GM12801 (cell line): ENCODE measurements around the gene PLEKHH1.

Experiments used
- CTCF ChIP-seq: IDR thresholded peaks from one replicate; pipeline ENCODE4 v1.5.1; 2011; ENCODE audit warnings: control low read depth; ENCODE audit not compliant: insufficient read length; ENCODE audit errors: extremely low read depth

PLEKHH1 gene

GRCh38 chr14:67512463-67513310 lies 20.4 kb upstream of the PLEKHH1 start:
- TF ChIP-seq CTCF: no peak

- TF ChIP-seq CTCF: no peak
Observed at GRCh38 chr14:67513631-67514108, 19.4 kb upstream of the PLEKHH1 start.

- TF ChIP-seq CTCF: no peak
Observed at GRCh38 chr14:67514203-67514607, 18.9 kb upstream of the PLEKHH1 start.

- TF ChIP-seq CTCF: no peak
Observed at GRCh38 chr14:67514650-67515385, 18.3 kb upstream of the PLEKHH1 start.

- no peak for TF ChIP-seq CTCF
Observed at GRCh38 chr14:67515386-67516079, 17.6 kb upstream of the PLEKHH1 start.

GRCh38 chr14:67516676-67517075 lies 16.4 kb upstream of the PLEKHH1 start:
- TF ChIP-seq CTCF: no peak

- TF ChIP-seq CTCF: no peak
Observed at GRCh38 chr14:67517083-67517482, 16.0 kb upstream of the PLEKHH1 start.
